Right hindlimb (tissue), 1 donor: ENCODE data around the gene TGFBR3L.
"Not testable (repeated sequence)": the region's sequence is repeated elsewhere in the genome, so short reads cannot be mapped to it uniquely, and the experiment has no call there.

Experiments
- DNase-seq: peaks from one replicate; pipeline ENCODE4 v3.0.0-alpha.2; 2018

The TGFBR3L gene

GRCh38 chr19:7928741-7929701, 14.4 kb downstream of the TGFBR3L start:
- DNase-seq: peak; percentile 51

- DNase-seq: not testable (repeated sequence)
Observed at GRCh38 chr19:7930030-7930429, 15.4 kb downstream of the TGFBR3L start.

- peak; percentile 14 for DNase-seq
Observed at GRCh38 chr19:7930765-7931164, 16.1 kb downstream of the TGFBR3L start.

- DNase-seq: peak; percentile 21
Observed at GRCh38 chr19:7931221-7932061, 16.8 kb downstream of the TGFBR3L start.

GRCh38 chr19:7932276-7932929, 17.8 kb downstream of the TGFBR3L start:
- peak; percentile 18 for DNase-seq

- DNase-seq: peak; percentile 7
Observed at GRCh38 chr19:7932930-7933300, 18.3 kb downstream of the TGFBR3L start.

GRCh38 chr19:7933411-7933810, 18.8 kb downstream of the TGFBR3L start:
- no peak for DNase-seq

- DNase-seq: peak; percentile 19
Observed at GRCh38 chr19:7933828-7934725, 19.4 kb downstream of the TGFBR3L start.

- no peak for DNase-seq
Observed at GRCh38 chr19:7934766-7935165, 20.1 kb downstream of the TGFBR3L start.

GRCh38 chr19:7940841-7941240, 26.2 kb downstream of the TGFBR3L start:
- DNase-seq: no peak

GRCh38 chr19:7941895-7942596, 27.4 kb downstream of the TGFBR3L start:
- no peak for DNase-seq

- no peak for DNase-seq
Observed at GRCh38 chr19:7942981-7943443, 28.4 kb downstream of the TGFBR3L start.

- peak; percentile 100 for DNase-seq
Observed at GRCh38 chr19:7943444-7944176, 29.0 kb downstream of the TGFBR3L start, which contains the start of gene TIMM44. TIMM44 (minus strand) TSS chr19:7943666; CDS start chr19:7943651, 15 bp downstream.

- DNase-seq: peak; percentile 91
Observed at GRCh38 chr19:7944177-7944761, 29.6 kb downstream of the TGFBR3L start.

- no peak for DNase-seq
Observed at GRCh38 chr19:7947939-7948338, 33.3 kb downstream of the TGFBR3L start.

GRCh38 chr19:7953060-7953459, 38.4 kb downstream of the TGFBR3L start:
- no peak for DNase-seq

GRCh38 chr19:7953576-7953975, 38.9 kb downstream of the TGFBR3L start:
- no peak for DNase-seq

- no peak for DNase-seq
Observed at GRCh38 chr19:7955696-7956095, 41.1 kb downstream of the TGFBR3L start.

GRCh38 chr19:7959211-7959610, 44.6 kb downstream of the TGFBR3L start:
- DNase-seq: no peak

GRCh38 chr19:7961082-7961481, 46.5 kb downstream of the TGFBR3L start:
- not testable (repeated sequence) for DNase-seq
